VCaP (cell line): ENCODE data around the gene SIX1.

ENCODE experiments used
- H3K27ac ChIP-seq: fragments of 450-650 bp; 2 replicates; pipeline ENCODE4 v1.5.1; 2017
- TF ChIP-seq, protein P1 (sequence below): fragments of 450-650 bp; conservative IDR thresholded peaks from 2 replicates; pipeline ENCODE4 v1.5.1; 2017; ENCODE audit warnings: mild to moderate bottlenecking, moderate library complexity

The SIX1 gene

DNA sequence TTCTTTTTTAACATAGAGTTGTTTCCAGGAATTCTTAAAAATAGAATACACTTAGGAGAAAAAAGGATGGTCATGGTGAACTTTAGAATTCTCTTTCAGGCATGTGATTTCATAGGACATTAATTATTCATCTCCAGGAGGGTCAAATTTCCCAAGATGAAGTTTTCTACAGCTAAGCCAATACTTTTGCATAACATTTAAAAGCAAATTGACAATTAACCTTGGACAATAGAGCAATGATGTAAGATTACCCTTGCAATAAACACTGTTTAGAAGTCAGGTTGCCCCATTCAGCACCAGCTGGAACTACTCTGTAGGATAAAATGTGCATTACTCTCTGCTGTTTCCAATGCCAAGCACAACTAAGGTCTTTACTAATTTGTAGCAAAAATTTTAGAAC is 49.5 kb downstream of the SIX1 start:
- no peak overlapping the region for H3K27ac ChIP-seq
- TF ChIP-seq, protein P1, sequence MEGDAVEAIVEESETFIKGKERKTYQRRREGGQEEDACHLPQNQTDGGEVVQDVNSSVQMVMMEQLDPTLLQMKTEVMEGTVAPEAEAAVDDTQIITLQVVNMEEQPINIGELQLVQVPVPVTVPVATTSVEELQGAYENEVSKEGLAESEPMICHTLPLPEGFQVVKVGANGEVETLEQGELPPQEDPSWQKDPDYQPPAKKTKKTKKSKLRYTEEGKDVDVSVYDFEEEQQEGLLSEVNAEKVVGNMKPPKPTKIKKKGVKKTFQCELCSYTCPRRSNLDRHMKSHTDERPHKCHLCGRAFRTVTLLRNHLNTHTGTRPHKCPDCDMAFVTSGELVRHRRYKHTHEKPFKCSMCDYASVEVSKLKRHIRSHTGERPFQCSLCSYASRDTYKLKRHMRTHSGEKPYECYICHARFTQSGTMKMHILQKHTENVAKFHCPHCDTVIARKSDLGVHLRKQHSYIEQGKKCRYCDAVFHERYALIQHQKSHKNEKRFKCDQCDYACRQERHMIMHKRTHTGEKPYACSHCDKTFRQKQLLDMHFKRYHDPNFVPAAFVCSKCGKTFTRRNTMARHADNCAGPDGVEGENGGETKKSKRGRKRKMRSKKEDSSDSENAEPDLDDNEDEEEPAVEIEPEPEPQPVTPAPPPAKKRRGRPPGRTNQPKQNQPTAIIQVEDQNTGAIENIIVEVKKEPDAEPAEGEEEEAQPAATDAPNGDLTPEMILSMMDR = no peak

DNA sequence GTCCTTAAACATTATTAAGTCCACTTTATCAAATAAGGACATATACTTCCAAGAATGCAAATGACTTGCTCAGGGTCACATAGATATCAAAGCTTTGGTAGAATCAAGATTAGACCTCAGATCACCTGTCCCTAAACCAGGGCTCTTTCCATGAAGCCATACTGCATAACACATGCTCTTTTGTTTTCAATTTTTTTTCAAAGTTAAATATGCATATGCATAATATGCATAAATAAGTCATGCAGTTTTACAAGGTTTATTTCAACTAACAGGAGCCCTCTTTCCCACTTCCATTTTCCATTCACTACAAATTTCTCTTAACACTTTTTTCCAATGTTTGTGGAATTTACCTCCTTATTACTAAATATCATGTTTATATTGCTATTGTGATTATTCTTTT is 53.1 kb downstream of the SIX1 start:
- TF ChIP-seq, protein P1 = no peak
- H3K27ac ChIP-seq = no peak overlapping the region

DNA sequence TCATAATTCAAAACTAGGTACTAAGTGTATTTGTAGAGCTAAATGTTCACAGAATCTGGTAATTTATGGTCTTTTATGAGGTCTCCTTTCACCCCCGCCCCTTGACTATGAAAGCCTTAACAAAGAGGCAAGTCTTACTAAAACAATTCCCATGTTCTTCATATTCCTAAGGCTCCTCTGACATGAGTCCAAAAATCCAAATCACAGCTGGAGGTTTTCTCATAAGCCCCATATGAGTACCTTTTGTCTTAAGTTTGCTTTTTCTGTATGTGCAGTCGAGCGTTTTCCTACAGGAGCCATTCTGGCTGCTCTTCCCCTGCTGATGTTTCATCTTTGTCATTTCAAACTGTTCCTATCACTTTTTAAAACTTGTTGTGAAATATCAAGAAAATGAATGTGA is 55.2 kb downstream of the SIX1 start:
- no peak overlapping the region for H3K27ac ChIP-seq
- TF ChIP-seq, protein P1 = no peak
